GM12865 (cell line): Measurements from ENCODE around the gene TIMM44.
A peak's percentile ranks its signal among the peaks of the same experiment; 100 is the strongest.
"Not testable (repeated sequence)": the region's sequence is repeated elsewhere in the genome, so short reads cannot be mapped to it uniquely, and the experiment has no call there.

Source experiments
- DNase-seq: peaks from one replicate; pipeline ENCODE4 v3.0.0; 2010; ENCODE audit warnings: low read depth
- H3K4me3 ChIP-seq: 2 replicates; pipeline ENCODE4 v1.5.1; 2011; ENCODE audit warnings: mild to moderate bottlenecking, low read depth, low read length, control low read depth
- CTCF ChIP-seq: IDR thresholded peaks from 2 replicates; pipeline ENCODE4 v1.5.1; 2011; ENCODE audit warnings: low read length, control low read depth, low read depth, inconsistent platforms; ENCODE audit not compliant: insufficient read depth; ENCODE audit errors: missing control alignments

TIMM44 gene

GRCh38 chr19:7921302-7921966, 22.0 kb downstream of the TIMM44 start:
- no peak for DNase-seq
- peak overlapping the region; percentile 53 for H3K4me3 ChIP-seq
- TF ChIP-seq CTCF: no peak

GRCh38 chr19:7920519-7921301, 22.8 kb downstream of the TIMM44 start:
- H3K4me3 ChIP-seq: peak overlapping the region; percentile 53
- peak; percentile 99 for DNase-seq
- no peak for TF ChIP-seq CTCF

GRCh38 chr19:7919610-7920518, 23.6 kb downstream of the TIMM44 start, which contains the start of gene SNAPC2:
SNAPC2 (plus strand) TSS chr19:7920338; CDS start chr19:7920367, 29 bp downstream.
- DNase-seq: peak; percentile 97
- peak within 1 kb of the TSS; percentile 53 for H3K4me3 ChIP-seq
- no peak for TF ChIP-seq CTCF

- DNase-seq: no peak
- no peak for TF ChIP-seq CTCF
- H3K4me3 ChIP-seq: no peak overlapping the region
Observed at GRCh38 chr19:7918615-7919421, 24.6 kb downstream of the TIMM44 start.

GRCh38 chr19:7918062-7918614, 25.3 kb downstream of the TIMM44 start:
- not testable (repeated sequence) for DNase-seq, H3K4me3 ChIP-seq

- peak; percentile 58 for TF ChIP-seq CTCF
- peak; percentile 64 for DNase-seq
- H3K4me3 ChIP-seq: peak overlapping the region; percentile 9; the same call in 1 of the 2 replicates
Observed at GRCh38 chr19:7917267-7918061, 26.0 kb downstream of the TIMM44 start.
